GM19351 (cell line): ENCODE data around the gene NOP14.
"Not testable (repeated sequence)": the region's sequence is repeated elsewhere in the genome, so short reads cannot be mapped to it uniquely, and the experiment has no call there.

Experiments used
- ATAC-seq: cut with Tn5 transposase; IDR thresholded peaks from one replicate; pipeline ENCODE4 v1.9.1; 2021; ENCODE audit warnings: mild to moderate bottlenecking, moderate library complexity; ENCODE audit not compliant: unreplicated experiment

Gene NOP14

GRCh38 chr4:2963175-2963965 lies at the start of gene NOP14, which contains the start of gene GRK4:
TSS of gene NOP14 (minus strand) at chr4:2963406. CDS start at chr4:2963319, 87 bp downstream.
TSS of gene GRK4 (plus strand) at chr4:2963571. CDS start at chr4:2964071, 500 bp downstream.
- peak; percentile 89 for ATAC-seq

GRCh38 chr4:3011456-3012220 lies 48.4 kb upstream of the NOP14 start:
- no peak for ATAC-seq

GRCh38 chr4:3010998-3011397 lies 47.8 kb upstream of the NOP14 start:
- no peak for ATAC-seq

GRCh38 chr4:3010577-3010976 lies 47.4 kb upstream of the NOP14 start:
- ATAC-seq = no peak

- ATAC-seq = no peak
Observed at GRCh38 chr4:3009422-3009821, 46.2 kb upstream of the NOP14 start.

- no peak for ATAC-seq
Observed at GRCh38 chr4:3007724-3008123, 44.5 kb upstream of the NOP14 start.

- no peak for ATAC-seq
Observed at GRCh38 chr4:2996415-2996814, 33.2 kb upstream of the NOP14 start.

GRCh38 chr4:2995546-2996265 lies 32.5 kb upstream of the NOP14 start:
- ATAC-seq = no peak

GRCh38 chr4:2994917-2995316 lies 31.7 kb upstream of the NOP14 start:
- ATAC-seq = no peak

- ATAC-seq = no peak
Observed at GRCh38 chr4:2991243-2991642, 28.0 kb upstream of the NOP14 start.

GRCh38 chr4:2983715-2984114 lies 20.5 kb upstream of the NOP14 start:
- ATAC-seq = not testable (repeated sequence)

GRCh38 chr4:2982012-2982411 lies 18.8 kb upstream of the NOP14 start:
- no peak for ATAC-seq

GRCh38 chr4:2981256-2981819 lies 18.1 kb upstream of the NOP14 start:
- no peak for ATAC-seq

- no peak for ATAC-seq
Observed at GRCh38 chr4:2977211-2978088, 14.2 kb upstream of the NOP14 start.

GRCh38 chr4:2971275-2971674 lies 8.1 kb upstream of the NOP14 start:
- no peak for ATAC-seq

- ATAC-seq = no peak
Observed at GRCh38 chr4:2968381-2968780, 5.2 kb upstream of the NOP14 start.

- no peak for ATAC-seq
Observed at GRCh38 chr4:2965262-2965661, 2.1 kb upstream of the NOP14 start.

GRCh38 chr4:2964706-2965258 lies 1.6 kb upstream of the NOP14 start:
- no peak for ATAC-seq

- peak; percentile 34 for ATAC-seq
Observed at GRCh38 chr4:2963966-2964471, 813 bp upstream of the NOP14 start.
